ENCODE data around the gene MINAR2.

MINAR2 gene

GRCh38 chr5:129760636-129761325 lies 12.9 kb downstream of the MINAR2 start:
- DNase-seq: no peak
- no peaks in the 10 kb centered on the region for H3K4me1 Mint-ChIP-seq (ENCODE audit: low read depth)
- no peaks in the 10 kb centered on the region for H3K36me3 Mint-ChIP-seq (ENCODE audit: low read depth)
- H3K9me3 Mint-ChIP-seq: no peaks in the 10 kb centered on the region
- H3K27ac Mint-ChIP-seq: no peak overlapping the region
- peaks cover 6% of the 10 kb centered on the region for H3K27me3 Mint-ChIP-seq
- H3K4me3 Mint-ChIP-seq: no peak overlapping the region

GRCh38 chr5:129763651-129764050 lies 15.8 kb downstream of the MINAR2 start:
- Mint-ChIP-seq H3K4me3 (no peak overlapping the region), H3K4me1 (ENCODE audit: low read depth) (peaks cover 2% of the 10 kb centered on the region), H3K27ac (no peak overlapping the region), H3K36me3 (ENCODE audit: low read depth) (no peaks in the 10 kb centered on the region), H3K9me3 (no peaks in the 10 kb centered on the region), H3K27me3 (peaks cover 4% of the 10 kb centered on the region)
- no peak for DNase-seq

- Mint-ChIP-seq H3K4me3 (no peak overlapping the region), H3K4me1 (ENCODE audit: low read depth) (peaks cover 2% of the 10 kb centered on the region), H3K27ac (no peak overlapping the region), H3K9me3 (no peaks in the 10 kb centered on the region), H3K36me3 (ENCODE audit: low read depth) (no peaks in the 10 kb centered on the region), H3K27me3 (peaks cover 4% of the 10 kb centered on the region)
- no peak for DNase-seq
Measured at GRCh38 chr5:129766798-129767197, 18.9 kb downstream of the MINAR2 start.

- Mint-ChIP-seq H3K9me3 (no peaks in the 10 kb centered on the region), H3K27ac (no peak overlapping the region), H3K4me1 (ENCODE audit: low read depth) (peaks cover 2% of the 10 kb centered on the region), H3K4me3 (no peak overlapping the region), H3K36me3 (ENCODE audit: low read depth) (no peaks in the 10 kb centered on the region), H3K27me3 (peaks cover 4% of the 10 kb centered on the region)
- peak; percentile 37 for DNase-seq
Measured at GRCh38 chr5:129767927-129768380, 20.1 kb downstream of the MINAR2 start.

GRCh38 chr5:129768735-129769134 lies 20.8 kb downstream of the MINAR2 start:
- peaks cover 2% of the 10 kb centered on the region for H3K4me1 Mint-ChIP-seq (ENCODE audit: low read depth)
- no peaks in the 10 kb centered on the region for H3K9me3 Mint-ChIP-seq
- no peak overlapping the region for H3K4me3 Mint-ChIP-seq
- H3K27ac Mint-ChIP-seq: no peak overlapping the region
- no peaks in the 10 kb centered on the region for H3K36me3 Mint-ChIP-seq (ENCODE audit: low read depth)
- DNase-seq: no peak
- peaks cover 4% of the 10 kb centered on the region for H3K27me3 Mint-ChIP-seq

- Mint-ChIP-seq H3K9me3 (no peaks in the 10 kb centered on the region), H3K27ac (no peak overlapping the region), H3K36me3 (ENCODE audit: low read depth) (no peaks in the 10 kb centered on the region), H3K27me3 (peaks cover 4% of the 10 kb centered on the region), H3K4me3 (no peak overlapping the region), H3K4me1 (ENCODE audit: low read depth) (peaks cover 2% of the 10 kb centered on the region)
- no peak for DNase-seq
Measured at GRCh38 chr5:129770024-129770820, 22.3 kb downstream of the MINAR2 start.

- H3K9me3 Mint-ChIP-seq: no peaks in the 10 kb centered on the region
- no peaks in the 10 kb centered on the region for H3K36me3 Mint-ChIP-seq (ENCODE audit: low read depth)
- H3K4me3 Mint-ChIP-seq: no peak overlapping the region
- peaks cover 2% of the 10 kb centered on the region for H3K4me1 Mint-ChIP-seq (ENCODE audit: low read depth)
- peak; percentile 37 for DNase-seq
- H3K27ac Mint-ChIP-seq: no peak overlapping the region
- H3K27me3 Mint-ChIP-seq: peaks cover 4% of the 10 kb centered on the region
Measured at GRCh38 chr5:129771058-129771838, 23.4 kb downstream of the MINAR2 start.

- Mint-ChIP-seq H3K4me3 (no peak overlapping the region), H3K36me3 (ENCODE audit: low read depth) (no peaks in the 10 kb centered on the region), H3K27me3 (no peaks in the 10 kb centered on the region), H3K4me1 (ENCODE audit: low read depth) (no peaks in the 10 kb centered on the region), H3K27ac (no peak overlapping the region), H3K9me3 (no peaks in the 10 kb centered on the region)
- no peak for DNase-seq
Measured at GRCh38 chr5:129773376-129773775, 25.5 kb downstream of the MINAR2 start.

GRCh38 chr5:129781594-129781993 lies 33.7 kb downstream of the MINAR2 start:
- H3K27ac Mint-ChIP-seq: no peak overlapping the region
- H3K9me3 Mint-ChIP-seq: no peaks in the 10 kb centered on the region
- DNase-seq: no peak
- no peaks in the 10 kb centered on the region for H3K36me3 Mint-ChIP-seq (ENCODE audit: low read depth)
- no peaks in the 10 kb centered on the region for H3K4me1 Mint-ChIP-seq (ENCODE audit: low read depth)
- no peak overlapping the region for H3K4me3 Mint-ChIP-seq
- H3K27me3 Mint-ChIP-seq: peaks cover 10% of the 10 kb centered on the region

GRCh38 chr5:129803403-129803802 lies 55.5 kb downstream of the MINAR2 start:
- Mint-ChIP-seq H3K4me3 (no peak overlapping the region), H3K9me3 (peaks cover 25% of the 10 kb centered on the region), H3K4me1 (ENCODE audit: low read depth) (no peaks in the 10 kb centered on the region), H3K27ac (no peak overlapping the region), H3K36me3 (ENCODE audit: low read depth) (no peaks in the 10 kb centered on the region), H3K27me3 (peaks cover 10% of the 10 kb centered on the region)
- no peak for DNase-seq

- no peak for DNase-seq
- Mint-ChIP-seq H3K36me3 (ENCODE audit: low read depth) (no peaks in the 10 kb centered on the region), H3K27ac (no peak overlapping the region), H3K9me3 (peaks cover 12% of the 10 kb centered on the region), H3K4me1 (ENCODE audit: low read depth) (no peaks in the 10 kb centered on the region), H3K27me3 (peaks cover 10% of the 10 kb centered on the region), H3K4me3 (no peak overlapping the region)
Measured at GRCh38 chr5:129804705-129805104, 56.8 kb downstream of the MINAR2 start.

- H3K27me3 Mint-ChIP-seq: peaks cover 10% of the 10 kb centered on the region
- no peaks in the 10 kb centered on the region for H3K4me1 Mint-ChIP-seq (ENCODE audit: low read depth)
- H3K9me3 Mint-ChIP-seq: no peaks in the 10 kb centered on the region
- no peak overlapping the region for H3K27ac Mint-ChIP-seq
- no peak for DNase-seq
- H3K4me3 Mint-ChIP-seq: no peak overlapping the region
- no peaks in the 10 kb centered on the region for H3K36me3 Mint-ChIP-seq (ENCODE audit: low read depth)
Measured at GRCh38 chr5:129807162-129807814, 59.4 kb downstream of the MINAR2 start.
